Endothelial cell of umbilical vein (primary cell): ENCODE results near the gene MINDY3. TPM values are rescaled to one million over a fixed set of nuclear protein-coding genes. Genes with fewer than 3 reads are reported as not detected.

Source experiments
- BruUV-seq: library from RNA; stranded (reverse); fragments of 400-500 nt; replicated peaks from 2 replicates; lab custom pipeline; 2021; lab: Mats Ljungman, UMichigan
- CTCF ChIA-PET: fragments of 300-600, 350-600 bp; sonication (Branson Sonifier 250); formaldehyde crosslinking; loops from one replicate; lab custom pipeline; 2021; ENCODE audit warnings: antibody characterized with exemption, inconsistent platforms; lab: Charles Lee
- POLR2A ChIA-PET: fragments of 300-600, 350-600 bp; sonication (Branson Sonifier 250); formaldehyde crosslinking; loops from one replicate; lab custom pipeline; 2021; ENCODE audit warnings: antibody characterized with exemption, inconsistent platforms; lab: Charles Lee
- DNase-seq: peaks from one replicate; pipeline ENCODE4 v3.0.0-alpha.2; 2011; ENCODE audit warnings: low read depth, low spot score
- FAIRE-seq: peaks from 2 replicates; lab custom pipeline; 2011; peaks lifted over from hg19 to GRCh38; lab: Jason Lieb, UNC
- H2AFZ ChIP-seq: 2 replicates; pipeline ENCODE4 v1.6.0; 2012; ENCODE audit warnings: low read depth, low read length, control low read depth, inconsistent platforms
- H3K27ac ChIP-seq: 2 replicates; pipeline ENCODE4 v1.5.1; 2011; ENCODE audit warnings: low read depth, mild to moderate bottlenecking, control low read depth, low read length, moderate library complexity; ENCODE audit not compliant: insufficient read depth
- H3K27me3 ChIP-seq, 2 experiments: 2 replicates each; pipeline versions ENCODE4 v1.6.0 to v1.6.1; 2011; ENCODE audit warnings: low read length in 2 of 2, mixed read lengths in 1 of 2; ENCODE audit not compliant: control insufficient read depth in 2 of 2, insufficient read depth in 2 of 2
- H3K36me3 ChIP-seq, 2 experiments: 2 replicates in 1 of 2; 3 replicates in 1 of 2; pipeline ENCODE4 v1.5.1; 2011; ENCODE audit warnings: low read length in 2 of 2, mild to moderate bottlenecking in 1 of 2, moderate library complexity in 1 of 2; ENCODE audit not compliant: control insufficient read depth in 2 of 2, insufficient read depth in 2 of 2; ENCODE audit errors: extremely low read depth in 1 of 2
- H3K4me1 ChIP-seq: 3 replicates; pipeline ENCODE4 v1.5.1; 2011; ENCODE audit warnings: mild to moderate bottlenecking, low read length; ENCODE audit not compliant: control insufficient read depth, insufficient read depth; ENCODE audit errors: extremely low read depth
- H3K4me2 ChIP-seq: 2 replicates; pipeline ENCODE4 v1.6.1; 2011; ENCODE audit warnings: low read length, control low read depth, mixed read lengths; ENCODE audit not compliant: insufficient read depth
- H3K4me3 ChIP-seq, 3 experiments: fragments of 200-600 bp in 1 of 3; sonication (generic), shearing (Covaris generic) in 1 of 3; replicated peaks in 1 of 3; 2 replicates each; pipeline ENCODE4 v1.5.1; 2011 to 2016; ENCODE audit warnings: control low read depth in 3 of 3, low read length in 3 of 3, mild to moderate bottlenecking in 2 of 3, inconsistent platforms in 1 of 3, low read depth in 1 of 3, moderate library complexity in 1 of 3; ENCODE audit not compliant: insufficient read depth in 1 of 3
- H3K79me2 ChIP-seq: 2 replicates; pipeline ENCODE4 v1.6.0; 2012; ENCODE audit warnings: low read length, inconsistent platforms; ENCODE audit not compliant: control insufficient read depth, insufficient read depth
- H3K9ac ChIP-seq: replicated peaks from 2 replicates; pipeline ENCODE3; 2011; ENCODE audit warnings: low read length, control low read depth; ENCODE audit not compliant: insufficient read depth; ENCODE audit errors: extremely low read depth
- H3K9me1 ChIP-seq: replicated peaks from 3 replicates; pipeline ENCODE4 v1.6.0; 2011; ENCODE audit warnings: mild to moderate bottlenecking, low read length; ENCODE audit not compliant: control insufficient read depth, insufficient read depth; ENCODE audit errors: extremely low read depth
- H3K9me3 ChIP-seq: replicated peaks from 2 replicates; pipeline ENCODE4 v1.5.1; 2012; ENCODE audit warnings: low read length, inconsistent platforms; ENCODE audit not compliant: control insufficient read depth, insufficient read depth
- H4K20me1 ChIP-seq: replicated peaks from 2 replicates; pipeline ENCODE3; 2011; ENCODE audit warnings: mild to moderate bottlenecking, low read length; ENCODE audit not compliant: control insufficient read depth, insufficient read depth; ENCODE audit errors: extremely low read depth
- EZH2 ChIP-seq: IDR thresholded peaks from 2 replicates; pipeline ENCODE4 v1.6.1; 2012; ENCODE audit warnings: borderline replicate concordance, low read depth, mild to moderate bottlenecking, moderate library complexity, low read length, inconsistent platforms; ENCODE audit not compliant: severe bottlenecking
- FOS ChIP-seq: IDR thresholded peaks from 2 replicates; pipeline ENCODE4 v1.6.1; 2011; ENCODE audit warnings: mild to moderate bottlenecking, low read length, moderate library complexity, borderline replicate concordance; ENCODE audit not compliant: insufficient read depth
- GATA2 ChIP-seq: IDR thresholded peaks from 2 replicates; pipeline ENCODE4 v1.7.0; 2011; ENCODE audit warnings: low read depth, mild to moderate bottlenecking, moderate library complexity, mixed read lengths, low read length; ENCODE audit not compliant: insufficient read length, insufficient read depth
- JUN ChIP-seq: IDR thresholded peaks from 2 replicates; pipeline ENCODE4 v1.6.1; 2011; ENCODE audit warnings: borderline replicate concordance, low read depth; ENCODE audit not compliant: insufficient read length, insufficient read depth
- MYC ChIP-seq: IDR thresholded peaks from one replicate; pipeline ENCODE4 v1.6.1; 2011; ENCODE audit warnings: mild to moderate bottlenecking, low read depth, low read length
- POLR2A ChIP-seq: IDR thresholded peaks from 2 replicates; pipeline ENCODE4 v1.6.1; 2012; ENCODE audit warnings: low read depth, mild to moderate bottlenecking, control low read depth, low read length
- POLR2AphosphoS5 ChIP-seq: IDR thresholded peaks from 2 replicates; pipeline ENCODE4 v1.6.1; 2012; ENCODE audit warnings: low read depth, mild to moderate bottlenecking, control low read depth, low read length, moderate library complexity; ENCODE audit not compliant: insufficient read depth
- dilution Hi-C: fragments of 300-500 bp; cut with MboI; formaldehyde crosslinking; loops from one replicate; pipeline ENCODE4 v1.15.0; 2019; ENCODE audit warnings: low sequenced_read_pairs; ENCODE audit not compliant: extremely low pct_ligation_motif_present
- intact Hi-C: fragments of 100-400 bp; cut with micrococcal nuclease; formaldehyde crosslinking; loops from one replicate; pipeline ENCODE4 v1.10.0; 2022
- polyA plus RNA-seq, 4 experiments: library from polyadenylated mRNA; depleted of rRNA in 3 of 4; stranded (reverse) in 3 of 4; unstranded in 1 of 4; fragments of >200 nt; gene quantifications; 2 replicates each; pipeline versions ENCODE4 v1.2.1 to v1.2.3, GENCODE V29; 2011 to 2012; ENCODE audit warnings: missing spikeins in 1 of 4
- total RNA-seq: library from RNA; stranded (reverse); gene quantifications from 2 replicates; pipeline ENCODE4 v1.2.3, GENCODE V29; 2021
- TF ChIP-seq, protein P1 (sequence below): IDR thresholded peaks from 2 replicates; pipeline ENCODE4 v1.6.1; 2011; ENCODE audit not compliant: insufficient read depth, insufficient read length
- TF ChIP-seq, protein P2 (sequence below), 2 donors: IDR thresholded peaks; 1 replicate in 1 of 2; 2 replicates in 1 of 2; pipeline ENCODE4 v1.5.1; 2011; ENCODE audit warnings: low read length in 2 of 2, mild to moderate bottlenecking in 2 of 2, moderate library complexity in 2 of 2, control low read depth in 1 of 2, inconsistent platforms in 1 of 2, low read depth in 1 of 2; ENCODE audit not compliant: insufficient read depth in 1 of 2; ENCODE audit errors: extremely low read depth in 1 of 2

The MINDY3 gene
- total and polyA plus RNA-seq, 2 donors (not counting 3 experiments of a cell fraction or from before 2014, with no cell fraction given), result 7.5 to 20.2 TPM

DNA sequence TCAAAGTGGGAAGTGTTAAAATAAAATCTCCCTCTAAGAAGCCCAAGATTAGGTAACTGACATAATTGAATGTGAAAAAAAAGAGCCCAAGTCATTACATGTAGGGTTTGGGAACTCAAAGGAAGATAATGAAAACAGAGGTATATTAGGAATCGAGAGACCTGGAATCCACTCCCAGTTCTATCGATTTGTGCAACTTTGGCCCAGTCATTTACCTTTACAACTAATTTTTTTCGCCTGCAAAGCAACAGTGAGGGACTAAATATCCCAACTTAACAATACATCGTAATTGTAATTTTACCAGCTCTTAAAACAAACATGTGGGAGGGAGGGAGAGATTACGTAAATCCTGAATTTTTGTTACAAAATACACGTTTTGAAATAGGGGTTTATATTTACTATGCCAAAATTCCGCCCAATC lies 1.4 kb downstream of the MINDY3 start:
- TF ChIP-seq POLR2AphosphoS5, result no peak
- no peak for TF ChIP-seq EZH2
- TF ChIP-seq, protein P1, sequence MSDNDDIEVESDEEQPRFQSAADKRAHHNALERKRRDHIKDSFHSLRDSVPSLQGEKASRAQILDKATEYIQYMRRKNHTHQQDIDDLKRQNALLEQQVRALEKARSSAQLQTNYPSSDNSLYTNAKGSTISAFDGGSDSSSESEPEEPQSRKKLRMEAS, result no peak
- no peak for TF ChIP-seq JUN
- no peak for TF ChIP-seq GATA2
- no peak for TF ChIP-seq MYC
- TF ChIP-seq, protein P2, sequence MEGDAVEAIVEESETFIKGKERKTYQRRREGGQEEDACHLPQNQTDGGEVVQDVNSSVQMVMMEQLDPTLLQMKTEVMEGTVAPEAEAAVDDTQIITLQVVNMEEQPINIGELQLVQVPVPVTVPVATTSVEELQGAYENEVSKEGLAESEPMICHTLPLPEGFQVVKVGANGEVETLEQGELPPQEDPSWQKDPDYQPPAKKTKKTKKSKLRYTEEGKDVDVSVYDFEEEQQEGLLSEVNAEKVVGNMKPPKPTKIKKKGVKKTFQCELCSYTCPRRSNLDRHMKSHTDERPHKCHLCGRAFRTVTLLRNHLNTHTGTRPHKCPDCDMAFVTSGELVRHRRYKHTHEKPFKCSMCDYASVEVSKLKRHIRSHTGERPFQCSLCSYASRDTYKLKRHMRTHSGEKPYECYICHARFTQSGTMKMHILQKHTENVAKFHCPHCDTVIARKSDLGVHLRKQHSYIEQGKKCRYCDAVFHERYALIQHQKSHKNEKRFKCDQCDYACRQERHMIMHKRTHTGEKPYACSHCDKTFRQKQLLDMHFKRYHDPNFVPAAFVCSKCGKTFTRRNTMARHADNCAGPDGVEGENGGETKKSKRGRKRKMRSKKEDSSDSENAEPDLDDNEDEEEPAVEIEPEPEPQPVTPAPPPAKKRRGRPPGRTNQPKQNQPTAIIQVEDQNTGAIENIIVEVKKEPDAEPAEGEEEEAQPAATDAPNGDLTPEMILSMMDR (IDR thresholded peaks at IDR 0.05; ENCODE audit: extremely low read depth in 1 of 2, insufficient read depth in 1 of 2, low read depth in 1 of 2, low read length in 2 of 2), result no peak
- TF ChIP-seq POLR2A, result no peak
- TF ChIP-seq FOS, result no peak
- Histone ChIP-seq H3K4me3 (peak overlapping the region in 1 of 3 experiments; percentile 84), H3K9me1 (no peaks in the 10 kb centered on the region), H3K27ac (no peak overlapping the region), H3K79me2 (peaks cover 37% of the 10 kb centered on the region), H3K9me3 (no peaks in the 10 kb centered on the region), H3K4me1 (peaks cover 21% of the 10 kb centered on the region), H3K27me3 (peaks cover 0 to 6% of the 10 kb centered on the region in 2 experiments), H2AFZ (no peak overlapping the region), H3K9ac (no peak overlapping the region), H3K4me2 (peak overlapping the region; percentile 96), H3K36me3 (peaks cover 0 to 2% of the 10 kb centered on the region in 2 experiments), H4K20me1 (peaks cover 4% of the 10 kb centered on the region)
- dilution Hi-C loops (no loop called here), intact Hi-C loops (no loop called here)
- no peak for FAIRE-seq
- BruUV-seq, result no TSS peak
- CTCF ChIA-PET, result no interaction called here
- POLR2A ChIA-PET, result no interaction called here
- DNase-seq, result no peak
